Left lung (tissue), 10 donors: ENCODE results near the gene MED7. TPM values are rescaled to one million over a fixed set of nuclear protein-coding genes. Genes with fewer than 3 reads are reported as not detected.

Experiments
- ATAC-seq: fragments of 200-7000 bp; cut with Tn5 transposase; one replicate; pipeline ENCODE4 v1.9.1; 2020; ENCODE audit warnings: moderate library complexity
- DNase-seq, 4 donors: peaks; one replicate each; pipeline ENCODE4 v3.0.0-alpha.2; 2013 to 2020
- H3K27ac ChIP-seq, 2 donors: fragments of 200-600 bp; sonication (generic) in 1 of 2; one replicate each; pipeline versions ENCODE4 v1.5.0 to v1.8.0; 2020 to 2021
- H3K27me3 ChIP-seq, 2 donors: fragments of 200-600 bp; sonication (generic) in 1 of 2; one replicate each; pipeline versions ENCODE4 v1.5.0 to v1.8.0; 2020 to 2021
- H3K36me3 ChIP-seq, 2 donors: fragments of 200-600 bp; sonication (generic) in 1 of 2; one replicate each; pipeline versions ENCODE4 v1.5.0 to v1.8.0; 2020 to 2021
- H3K4me1 ChIP-seq, 2 donors: fragments of 200-600 bp; one replicate each; pipeline ENCODE4 v1.8.0; 2021
- H3K4me3 ChIP-seq, 2 donors: fragments of 200-600 bp; sonication (generic) in 1 of 2; one replicate each; pipeline versions ENCODE4 v1.5.0 to v1.8.0; 2020 to 2021; ENCODE audit warnings: mild to moderate bottlenecking in 1 of 2
- H3K9me3 ChIP-seq, 2 donors: fragments of 200-600 bp; sonication (generic) in 1 of 2; one replicate each; pipeline versions ENCODE4 v1.5.0 to v1.8.0; 2020 to 2021
- intact Hi-C, 2 donors: fragments of 100-400 bp; cut with DNase I; formaldehyde crosslinking; loops; one replicate each; pipeline versions ENCODE4 v1.11.2 to v1.14.2; 2022
- polyA plus RNA-seq, 6 donors: library from polyadenylated mRNA; unstranded; fragments of 120-200 nt; gene quantifications; one replicate each; pipeline ENCODE4 v1.2.1, GENCODE V29; 2013; ENCODE audit not compliant: insufficient read length in 6 of 6
- total RNA-seq, 2 donors: library from RNA; stranded (reverse); fragmentation: NEBNext Ultra II Directional; extraction: Animal tissue kit (Norgen Biotek cat#: 25700); gene quantifications; one replicate each; pipeline ENCODE4 v1.2.1, GENCODE V29; 2021
- TF ChIP-seq, protein P1 (sequence below), 2 donors: fragments of 200-600 bp; sonication (generic) in 1 of 2; IDR thresholded peaks; one replicate each; pipeline versions ENCODE4 v1.5.0 to v1.8.0; 2021; ENCODE audit warnings: antibody characterized with exemption in 2 of 2
- donor health status: DM: no; HTN: yes; CAD: no.
- donor health status: DM: no; HTN: no; CAD: no.

The MED7 gene
- total and polyA plus RNA-seq, 8 donors = 7.3 to 18.9 (median 17.4) TPM

- TF ChIP-seq, protein P1, sequence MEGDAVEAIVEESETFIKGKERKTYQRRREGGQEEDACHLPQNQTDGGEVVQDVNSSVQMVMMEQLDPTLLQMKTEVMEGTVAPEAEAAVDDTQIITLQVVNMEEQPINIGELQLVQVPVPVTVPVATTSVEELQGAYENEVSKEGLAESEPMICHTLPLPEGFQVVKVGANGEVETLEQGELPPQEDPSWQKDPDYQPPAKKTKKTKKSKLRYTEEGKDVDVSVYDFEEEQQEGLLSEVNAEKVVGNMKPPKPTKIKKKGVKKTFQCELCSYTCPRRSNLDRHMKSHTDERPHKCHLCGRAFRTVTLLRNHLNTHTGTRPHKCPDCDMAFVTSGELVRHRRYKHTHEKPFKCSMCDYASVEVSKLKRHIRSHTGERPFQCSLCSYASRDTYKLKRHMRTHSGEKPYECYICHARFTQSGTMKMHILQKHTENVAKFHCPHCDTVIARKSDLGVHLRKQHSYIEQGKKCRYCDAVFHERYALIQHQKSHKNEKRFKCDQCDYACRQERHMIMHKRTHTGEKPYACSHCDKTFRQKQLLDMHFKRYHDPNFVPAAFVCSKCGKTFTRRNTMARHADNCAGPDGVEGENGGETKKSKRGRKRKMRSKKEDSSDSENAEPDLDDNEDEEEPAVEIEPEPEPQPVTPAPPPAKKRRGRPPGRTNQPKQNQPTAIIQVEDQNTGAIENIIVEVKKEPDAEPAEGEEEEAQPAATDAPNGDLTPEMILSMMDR (IDR thresholded peaks at IDR 0.05) = no peak
- intact Hi-C loops = no loop called here
- peak overlapping the region; percentile 75 to 85 for H3K27ac ChIP-seq
Observed at GRCh38 chr5:157107508-157107907, 35.2 kb downstream of the MED7 start.

GRCh38 chr5:157106630-157107461 is 35.8 kb downstream of the MED7 start:
- H3K9me3 ChIP-seq = no peaks in the 10 kb centered on the region
- peak overlapping the region; percentile 0 to 41 for H3K4me3 ChIP-seq
- peak overlapping the region; percentile 44 to 85 for H3K27ac ChIP-seq
- intact Hi-C loops = no loop called here
- DNase-seq = peak in 2 of 4 donors; percentile 65 to 82
- H3K4me1 ChIP-seq = peaks cover 0 to 17% of the 10 kb centered on the region in 2 donors
- peaks cover 0 to 14% of the 10 kb centered on the region in 2 donors for H3K36me3 ChIP-seq
- TF ChIP-seq, protein P1 (IDR thresholded peaks at IDR 0.05) = no peak
- no peaks in the 10 kb centered on the region for H3K27me3 ChIP-seq
- peak; percentile 53 for ATAC-seq

More at GRCh38 chr5:157107508-157107907, 35.2 kb downstream of the MED7 start:
- Histone ChIP-seq H3K4me1 (peaks cover 0 to 15% of the 10 kb centered on the region in 2 donors), H3K36me3 (peaks cover 0 to 11% of the 10 kb centered on the region in 2 donors), H3K9me3 (no peaks in the 10 kb centered on the region), H3K27me3 (no peaks in the 10 kb centered on the region), H3K4me3 (peak overlapping the region; percentile 0 to 41)
- DNase-seq (no peak), ATAC-seq (no peak)

DNA sequence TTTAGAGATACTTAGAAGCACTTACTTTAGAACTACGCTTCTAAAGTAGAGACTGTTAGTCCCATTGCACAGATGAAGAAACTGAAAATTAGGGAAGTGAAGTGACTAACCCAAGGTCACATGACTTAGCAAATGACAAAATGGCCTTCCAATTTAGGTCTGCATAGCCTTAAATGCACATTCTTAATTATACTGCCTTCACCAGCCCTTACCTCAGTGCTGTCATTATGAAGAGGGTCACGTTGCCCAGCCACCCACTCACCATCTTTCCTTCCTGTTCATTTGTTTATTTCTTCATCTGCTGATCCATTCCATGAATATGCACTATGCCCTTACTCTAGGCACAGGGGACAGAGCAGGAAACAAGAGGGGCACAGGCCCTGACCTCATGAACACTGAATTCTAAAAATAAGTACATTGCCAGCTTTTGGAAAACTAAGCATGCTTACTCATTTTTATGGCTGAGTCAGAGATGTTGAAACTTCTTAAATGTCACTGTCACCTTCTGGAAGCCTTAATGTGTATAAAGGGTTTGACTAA is 42.5 kb downstream of the MED7 start:
- Histone ChIP-seq H3K9me3 (no peaks in the 10 kb centered on the region), H3K4me3 (no peak overlapping the region), H3K27ac (peak overlapping the region in 1 of 2 donors; percentile 57), H3K36me3 (peaks cover 0 to 14% of the 10 kb centered on the region in 2 donors), H3K4me1 (peaks cover 0 to 29% of the 10 kb centered on the region in 2 donors), H3K27me3 (no peaks in the 10 kb centered on the region)
- TF ChIP-seq, protein P1 (IDR thresholded peaks at IDR 0.05) = no peak
- intact Hi-C loops = no loop called here
- DNase-seq (peak in 1 of 4 donors; percentile 38), ATAC-seq (peak; percentile 80)

- no peak overlapping the region for H3K4me3 ChIP-seq
- H3K27ac ChIP-seq = no peak overlapping the region
- no peaks in the 10 kb centered on the region for H3K9me3 ChIP-seq
- ATAC-seq (no peak), DNase-seq (no peak)
- H3K36me3 ChIP-seq = peaks cover 0 to 51% of the 10 kb centered on the region in 2 donors
- intact Hi-C loops = no loop called here
- H3K4me1 ChIP-seq = no peaks in the 10 kb centered on the region
- TF ChIP-seq, protein P1 (IDR thresholded peaks at IDR 0.05) = no peak
- no peaks in the 10 kb centered on the region for H3K27me3 ChIP-seq
Observed at GRCh38 chr5:157088342-157088990, 54.2 kb downstream of the MED7 start.

Other genes starting within 250 kb of the MED7 start
- under 1 TPM in 1 of 2 donors, not detected in 1; 0.32 TPM for gene TIMD4, start 179.6 kb downstream of the MED7 start, total RNA-seq
- 1 to 10 TPM in 1 of 6 donors, under 1 TPM in 4, not detected in 1; 0.25 to 1.2 (median 0.64) TPM for gene TIMD4, start 179.6 kb downstream of the MED7 start, polyA plus RNA-seq
- gene HAVCR1, start 83.7 kb downstream of the MED7 start, total RNA-seq = under 1 TPM in 1 of 2 donors, not detected in 1; 0.31 TPM
- under 1 TPM; 0.21 to 0.92 (median 0.57) TPM for gene HAVCR1, start 83.7 kb downstream of the MED7 start, polyA plus RNA-seq
- gene HAVCR2, start 33.8 kb downstream of the MED7 start, total RNA-seq = 10 to 100 TPM; 18.8 to 50.9 TPM
- gene HAVCR2, start 33.8 kb downstream of the MED7 start, polyA plus RNA-seq = 1 to 10 TPM; 1.6 to 2.8 (median 2.3) TPM
- gene GARIN3, start 23.4 kb upstream of the MED7 start, total RNA-seq = not detected
- gene GARIN3, start 23.4 kb upstream of the MED7 start, polyA plus RNA-seq = not detected
- 1 to 10 TPM; 1.8 to 8.1 TPM for gene ITK, start 38.0 kb upstream of the MED7 start, total RNA-seq
- 1 to 10 TPM in 3 of 6 donors, under 1 TPM in 3; 0.49 to 1.1 (median 0.85) TPM for gene ITK, start 38.0 kb upstream of the MED7 start, polyA plus RNA-seq
- gene CYFIP2, start 123.3 kb upstream of the MED7 start, total RNA-seq = 10 to 100 TPM; 48.7 to 63.4 TPM
- 10 to 100 TPM; 25.6 to 31.4 (median 30.8) TPM for gene CYFIP2, start 123.3 kb upstream of the MED7 start, polyA plus RNA-seq